D721Med (cell line): ENCODE data around the gene NAPSA.
"Not testable (repeated sequence)": the region's sequence is repeated elsewhere in the genome, so short reads cannot be mapped to it uniquely, and the experiment has no call there.

Source experiments
- DNase-seq: peaks from one replicate; pipeline ENCODE4 v3.0.0; 2011; ENCODE audit warnings: low spot score; ENCODE audit not compliant: insufficient read length
- FAIRE-seq: peaks from 2 replicates; lab custom pipeline; 2011; peaks lifted over from hg19 to GRCh38; lab: Jason Lieb, UNC
- TF ChIP-seq, protein P1 (sequence below): IDR thresholded peaks from 2 replicates; pipeline ENCODE4 v1.5.1; 2012; ENCODE audit warnings: mild to moderate bottlenecking, control low read depth; ENCODE audit not compliant: insufficient read depth; ENCODE audit errors: missing control alignments

The NAPSA gene

DNA sequence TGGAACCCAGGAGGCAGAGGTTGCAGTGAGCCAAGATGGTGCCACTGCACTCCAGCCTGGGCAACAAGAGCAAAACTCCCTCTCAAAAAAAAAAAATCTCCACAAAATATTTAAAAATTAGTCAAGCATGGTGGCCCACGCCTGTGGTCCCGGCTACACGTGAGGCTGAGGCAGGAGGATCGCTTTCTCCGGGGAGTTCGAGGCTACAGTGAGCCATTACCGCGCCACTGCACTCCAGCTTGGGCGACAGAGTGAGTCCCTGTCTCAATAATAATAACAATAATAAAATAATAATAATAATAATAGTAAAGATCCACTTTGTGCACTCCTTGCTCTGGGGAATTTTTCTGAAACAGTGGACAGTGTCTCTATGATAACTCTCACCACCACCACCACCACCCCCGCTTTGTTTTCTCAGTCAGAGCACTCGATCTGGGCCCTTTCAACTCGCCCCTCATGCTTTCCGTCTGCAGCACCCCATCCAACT is 8.7 kb downstream of the NAPSA start:
- TF ChIP-seq, protein P1, sequence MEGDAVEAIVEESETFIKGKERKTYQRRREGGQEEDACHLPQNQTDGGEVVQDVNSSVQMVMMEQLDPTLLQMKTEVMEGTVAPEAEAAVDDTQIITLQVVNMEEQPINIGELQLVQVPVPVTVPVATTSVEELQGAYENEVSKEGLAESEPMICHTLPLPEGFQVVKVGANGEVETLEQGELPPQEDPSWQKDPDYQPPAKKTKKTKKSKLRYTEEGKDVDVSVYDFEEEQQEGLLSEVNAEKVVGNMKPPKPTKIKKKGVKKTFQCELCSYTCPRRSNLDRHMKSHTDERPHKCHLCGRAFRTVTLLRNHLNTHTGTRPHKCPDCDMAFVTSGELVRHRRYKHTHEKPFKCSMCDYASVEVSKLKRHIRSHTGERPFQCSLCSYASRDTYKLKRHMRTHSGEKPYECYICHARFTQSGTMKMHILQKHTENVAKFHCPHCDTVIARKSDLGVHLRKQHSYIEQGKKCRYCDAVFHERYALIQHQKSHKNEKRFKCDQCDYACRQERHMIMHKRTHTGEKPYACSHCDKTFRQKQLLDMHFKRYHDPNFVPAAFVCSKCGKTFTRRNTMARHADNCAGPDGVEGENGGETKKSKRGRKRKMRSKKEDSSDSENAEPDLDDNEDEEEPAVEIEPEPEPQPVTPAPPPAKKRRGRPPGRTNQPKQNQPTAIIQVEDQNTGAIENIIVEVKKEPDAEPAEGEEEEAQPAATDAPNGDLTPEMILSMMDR: no peak
- no peak for DNase-seq
- FAIRE-seq: no peak

DNA sequence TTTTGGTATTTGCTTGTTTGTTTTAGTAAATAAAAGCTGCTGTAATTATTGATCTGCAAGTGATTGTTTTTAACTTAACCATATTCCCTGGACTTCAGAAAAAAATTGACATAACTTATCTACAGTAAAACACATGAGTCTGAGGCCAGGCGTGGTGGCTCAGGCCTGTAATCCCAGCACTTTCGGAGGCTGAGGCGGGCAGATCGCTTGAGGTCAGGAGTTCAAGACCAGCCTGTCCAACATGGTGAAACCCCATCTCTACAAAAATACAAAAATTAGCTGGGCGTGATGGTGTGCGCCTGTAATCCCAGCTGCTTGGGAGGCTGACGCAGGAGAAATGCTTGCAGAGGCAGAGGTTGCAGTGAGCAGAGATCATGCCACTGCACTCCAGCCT is 12.0 kb downstream of the NAPSA start:
- FAIRE-seq, DNase-seq: not testable (repeated sequence)

DNA sequence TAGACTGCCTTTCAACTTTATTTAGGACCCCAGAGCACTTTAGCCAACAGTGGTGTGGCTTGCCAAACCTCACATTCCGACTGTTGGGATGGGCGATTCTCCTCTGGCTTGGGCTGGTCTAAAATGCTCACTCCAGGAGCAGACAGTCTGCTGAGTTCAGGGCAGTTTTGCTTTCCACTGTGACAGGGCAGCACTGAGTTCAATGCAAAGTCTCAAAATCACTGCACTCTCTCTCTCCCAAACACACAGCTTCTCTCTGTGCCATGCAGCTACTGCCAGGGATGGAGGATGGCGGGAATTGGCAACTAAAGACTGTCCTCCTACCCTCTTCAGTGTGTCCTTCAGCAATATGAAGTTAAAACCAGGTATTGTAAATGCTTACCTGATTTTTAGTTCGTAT is 13.2 kb downstream of the NAPSA start:
- TF ChIP-seq, protein P1: no peak
- DNase-seq (no peak), FAIRE-seq (no peak)

DNA sequence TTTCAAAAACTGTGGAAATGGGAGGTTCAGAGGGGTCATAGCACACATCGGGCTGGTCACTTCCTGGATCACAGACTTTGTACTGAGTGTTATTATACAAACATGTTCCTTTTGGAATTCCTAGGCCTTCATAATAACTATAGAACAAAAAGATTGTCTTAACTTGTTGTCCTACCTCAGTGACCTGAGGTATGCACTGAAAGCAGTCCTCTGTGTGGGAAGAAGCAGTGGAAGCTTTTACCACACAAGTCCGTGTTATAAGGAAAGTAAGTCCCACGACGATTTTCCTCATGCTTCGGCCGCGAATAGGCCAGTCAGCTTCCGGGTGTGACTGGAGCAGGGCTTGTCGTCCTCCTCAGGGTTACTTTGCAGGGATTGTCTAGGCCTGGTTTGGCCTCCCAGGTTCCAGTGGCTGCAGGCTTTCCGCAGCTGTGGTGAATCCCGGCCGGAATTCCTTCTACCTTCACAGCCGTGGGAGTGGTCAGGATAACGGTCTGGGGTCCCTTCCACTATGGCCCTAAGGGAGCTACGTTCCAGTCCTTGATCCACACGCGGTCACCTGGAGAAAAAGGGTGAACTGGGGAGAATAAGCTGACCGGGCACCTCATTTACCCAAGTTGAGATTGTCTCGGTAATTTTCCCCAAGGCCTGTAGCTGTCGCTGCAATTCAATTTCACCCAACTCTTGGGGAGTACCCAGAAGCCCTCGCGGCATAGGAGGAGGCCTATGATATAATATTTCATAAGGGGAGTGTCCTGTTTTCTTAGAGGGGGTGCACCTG is 16.0 kb downstream of the NAPSA start:
- FAIRE-seq (no peak), DNase-seq (no peak)
- TF ChIP-seq, protein P1: no peak

DNA sequence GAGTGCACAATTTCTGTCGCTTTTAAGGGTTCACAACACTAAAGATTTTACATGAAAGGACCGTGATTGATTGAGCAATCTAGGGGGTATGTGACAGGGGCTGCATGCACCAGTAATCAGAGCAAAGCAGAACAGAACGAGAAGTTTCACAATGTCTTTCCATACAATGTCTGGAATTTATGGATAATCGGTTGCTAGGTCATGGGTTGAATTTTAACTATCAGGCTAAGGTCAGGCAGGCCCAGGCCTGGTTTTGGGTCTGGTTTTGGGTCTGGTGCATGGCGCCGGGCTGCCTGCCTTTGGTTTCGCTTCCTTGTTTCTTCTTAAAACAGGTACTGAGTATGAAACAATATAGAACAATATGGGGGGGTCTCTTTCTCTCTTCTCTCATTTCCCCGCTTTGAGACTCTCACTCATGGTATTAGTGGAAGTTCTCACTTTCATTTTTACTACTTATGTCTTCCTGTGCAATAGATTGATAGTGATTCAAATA is 18.3 kb downstream of the NAPSA start:
- FAIRE-seq, DNase-seq: not testable (repeated sequence)

DNA sequence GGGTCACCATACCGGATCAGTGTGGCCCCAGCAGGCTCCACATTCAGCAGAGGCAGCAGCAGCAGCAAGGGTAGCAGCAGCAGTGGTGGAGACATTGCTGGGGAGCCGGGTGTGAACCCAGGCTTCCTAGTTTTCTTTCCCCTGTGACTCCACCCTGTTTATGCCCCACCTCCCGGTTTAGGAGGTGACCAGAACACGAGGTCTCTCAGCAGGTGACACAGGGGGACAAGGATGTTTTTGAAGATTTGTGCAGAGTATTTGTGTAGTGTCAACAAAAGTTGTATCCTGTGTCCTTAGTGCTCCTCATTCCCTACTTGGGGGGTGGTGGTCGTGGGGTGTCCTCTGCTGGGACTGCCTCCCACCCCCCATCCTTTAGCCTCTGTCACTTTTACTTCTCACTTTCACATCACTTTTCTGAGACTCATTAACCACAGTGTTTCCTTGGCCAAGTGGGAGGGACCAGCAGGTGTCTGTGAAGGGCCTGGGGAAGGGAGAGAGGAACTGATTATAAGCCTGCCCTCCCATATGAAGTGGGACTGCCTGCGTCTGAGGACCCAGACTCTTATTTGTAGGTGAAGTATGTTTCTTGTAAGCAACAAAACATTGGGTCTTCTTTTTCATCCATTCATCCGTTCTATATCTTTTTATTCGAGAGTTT is 20.6 kb downstream of the NAPSA start:
- FAIRE-seq (no peak), DNase-seq (no peak)
- TF ChIP-seq, protein P1: no peak

DNA sequence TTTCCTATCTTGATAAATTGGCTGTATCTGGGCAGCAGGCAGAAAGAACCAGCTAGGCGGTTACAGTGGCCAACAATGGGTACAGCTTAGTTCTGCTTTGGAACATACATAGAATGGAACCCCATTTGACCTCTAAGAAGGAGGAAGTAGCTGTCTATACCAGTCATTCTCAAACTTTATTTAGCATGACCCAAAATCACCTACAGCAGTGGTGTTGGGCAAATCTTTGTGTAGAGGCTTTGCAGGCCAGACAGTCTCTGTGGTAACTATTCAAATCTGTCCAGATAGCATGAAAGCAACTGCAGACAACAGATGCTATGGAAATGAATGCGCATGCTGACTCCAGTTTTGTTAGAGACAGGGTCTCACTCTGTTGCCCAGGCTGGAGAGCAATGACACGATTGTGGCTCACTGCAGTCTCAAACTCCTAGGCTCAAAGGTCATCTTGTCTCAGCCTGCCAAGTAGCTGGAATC is 24.3 kb downstream of the NAPSA start:
- FAIRE-seq (no peak), DNase-seq (no peak)
- TF ChIP-seq, protein P1: no peak

DNA sequence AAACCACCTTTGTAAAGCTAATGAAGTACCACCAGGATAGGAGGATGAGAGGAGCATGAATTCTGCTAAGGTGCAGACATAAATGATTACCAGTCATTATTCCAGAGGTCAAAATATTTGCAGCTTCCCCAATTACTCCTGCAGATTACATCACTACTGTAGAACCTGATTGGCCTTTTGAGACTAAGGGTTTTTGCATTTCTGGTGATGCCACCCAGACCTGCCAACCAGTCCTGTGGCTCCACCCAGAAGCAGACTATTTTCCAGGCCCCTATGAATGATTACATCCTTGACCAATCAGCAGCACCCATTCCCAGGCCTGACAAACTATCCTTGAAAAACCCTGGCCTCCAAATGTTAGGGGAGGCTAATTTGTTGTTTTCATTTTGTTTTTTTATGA is 25.1 kb downstream of the NAPSA start:
- no peak for DNase-seq
- TF ChIP-seq, protein P1: no peak
- no peak for FAIRE-seq

DNA sequence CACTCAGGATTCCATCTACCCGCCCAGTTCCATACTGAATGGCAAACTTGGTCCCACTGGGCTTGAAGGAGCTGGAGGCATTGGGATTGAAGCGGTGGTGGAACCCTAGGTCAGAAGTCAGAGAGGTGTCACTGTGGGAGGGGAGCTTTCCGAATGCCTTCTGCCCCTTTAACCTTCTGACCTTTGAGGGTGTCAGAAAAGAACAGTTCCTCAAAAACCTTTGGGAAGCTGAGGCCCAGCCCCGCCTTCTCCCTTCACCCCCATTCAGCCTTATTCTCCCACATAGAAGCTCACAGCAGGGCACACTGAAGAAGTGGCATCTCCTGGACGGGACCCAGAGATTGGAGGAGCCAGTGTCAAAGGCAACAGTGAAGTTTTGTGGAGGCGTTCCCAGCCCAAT is 28.4 kb downstream of the NAPSA start:
- not testable (repeated sequence) for FAIRE-seq, DNase-seq
